Endodermal cell (in vitro differentiated cells): ENCODE results near the gene ALOXE3. TPM values are rescaled to one million over a fixed set of nuclear protein-coding genes. Genes with fewer than 3 reads are reported as not detected.

ENCODE experiments used
- DNase-seq: peaks from one replicate; pipeline ENCODE4 v3.0.0-alpha.2; 2017
- H3K27ac ChIP-seq: 2 replicates; pipeline ENCODE4 v1.5.1; 2013; ENCODE audit warnings: mild to moderate bottlenecking, low read depth, low read length, moderate library complexity
- H3K27me3 ChIP-seq: 2 replicates; pipeline ENCODE4 v1.6.1; 2013; ENCODE audit warnings: mild to moderate bottlenecking, low read length, moderate library complexity; ENCODE audit not compliant: insufficient read depth, control insufficient read depth, poor library complexity, severe bottlenecking
- H3K36me3 ChIP-seq: 2 replicates; pipeline ENCODE4 v1.7.0; 2013; ENCODE audit warnings: mild to moderate bottlenecking, low read length, moderate library complexity; ENCODE audit not compliant: control insufficient read depth, insufficient read depth
- H3K4me1 ChIP-seq: one replicate; pipeline ENCODE4 v1.7.0; 2013; ENCODE audit warnings: low read length; ENCODE audit not compliant: control insufficient read depth, insufficient read depth
- H3K4me3 ChIP-seq: 2 replicates; pipeline ENCODE4 v1.5.1; 2013; ENCODE audit warnings: mild to moderate bottlenecking, low read length, moderate library complexity
- H3K9ac ChIP-seq: 2 replicates; pipeline ENCODE4 v1.6.1; 2013; ENCODE audit warnings: mild to moderate bottlenecking, low read length, moderate library complexity; ENCODE audit not compliant: poor library complexity, severe bottlenecking; ENCODE audit errors: extremely low read depth
- H3K9me3 ChIP-seq: 2 replicates; pipeline ENCODE4 v1.6.1; 2013; ENCODE audit warnings: mild to moderate bottlenecking, low read length, moderate library complexity; ENCODE audit not compliant: control insufficient read depth
- H3K27ac Mint-ChIP-seq: 2 replicates; pipeline ENCODE4 v1.8.0; 2020; ENCODE audit warnings: mixed read lengths
- H3K27me3 Mint-ChIP-seq: 2 replicates; pipeline ENCODE4 v1.8.0; 2021; ENCODE audit warnings: mild to moderate bottlenecking, mixed read lengths; ENCODE audit not compliant: insufficient read depth
- H3K36me3 Mint-ChIP-seq: 2 replicates; pipeline ENCODE4 v1.8.0; 2020; ENCODE audit warnings: low read depth, mixed read lengths
- H3K4me1 Mint-ChIP-seq: 2 replicates; pipeline ENCODE4 v1.8.0; 2020; ENCODE audit warnings: mixed read lengths
- H3K4me3 Mint-ChIP-seq: 2 replicates; pipeline ENCODE4 v1.8.0; 2020; ENCODE audit warnings: mild to moderate bottlenecking, moderate library complexity, mixed read lengths
- H3K9me3 Mint-ChIP-seq: 2 replicates; pipeline ENCODE4 v1.8.0; 2020; ENCODE audit warnings: mild to moderate bottlenecking, mixed read lengths
- CTCF ChIP-seq: fragments of 200-600 bp; sonication (generic); conservative IDR thresholded peaks from 2 replicates; pipeline ENCODE4 v1.5.0; 2021; ENCODE audit warnings: antibody characterized with exemption, mild to moderate bottlenecking
- WGBS, 2 experiments: methylation state at CpG; one replicate each; pipeline versions ENCODE4 v1.1.5 to v1.1.7; 2013; ENCODE audit warnings: missing lambda C conversion rate in 2 of 2, mixed read lengths in 1 of 2; ENCODE audit not compliant: insufficient coverage in 1 of 2, insufficient read length in 1 of 2; 5-methylcytosine and 5-hydroxymethylcytosine counted together
- total RNA-seq, 2 donors: library from RNA; stranded (reverse); fragmentation: NEBNext Ultra II Directional in 1 of 2; extraction: Animal tissue kit (Norgen Biotek cat#: 25700) in 1 of 2; gene quantifications; 2 replicates in 1 of 2; 3 replicates in 1 of 2; pipeline ENCODE4 v1.2.1, GENCODE V29; 2021

The ALOXE3 gene
- total RNA-seq, 2 donors from 2014 or later: 0.13 to 0.49 TPM

- peak overlapping the region; percentile 93 for H3K4me3 ChIP-seq
- no peaks in the 10 kb centered on the region for H3K9me3 Mint-ChIP-seq
- H3K36me3 ChIP-seq: peaks cover 36% of the 10 kb centered on the region
- H3K9ac ChIP-seq: peak overlapping the region; percentile 80
- no peaks in the 10 kb centered on the region for H3K27me3 Mint-ChIP-seq
- peak overlapping the region; percentile 76 for H3K27ac ChIP-seq
- DNase-seq: peak; percentile 86
- H3K27ac Mint-ChIP-seq: peak overlapping the region; percentile 92
- H3K4me1 ChIP-seq: peaks cover 6% of the 10 kb centered on the region
- no peak for TF ChIP-seq CTCF
- H3K4me3 Mint-ChIP-seq: no peak overlapping the region
- 1% methylated on average over 16 to 22 of the region's 22 CpGs for WGBS, 2 experiments
- H3K27me3 ChIP-seq: no peaks in the 10 kb centered on the region
- no peaks in the 10 kb centered on the region for H3K9me3 ChIP-seq
- H3K4me1 Mint-ChIP-seq: peaks cover 11% of the 10 kb centered on the region
- H3K36me3 Mint-ChIP-seq: peaks cover 22% of the 10 kb centered on the region
Measured at GRCh38 chr17:8151641-8152111, 33.4 kb upstream of the ALOXE3 start.

- H3K36me3 Mint-ChIP-seq: peaks cover 27% of the 10 kb centered on the region
- H3K9me3 Mint-ChIP-seq: no peaks in the 10 kb centered on the region
- H3K27me3 Mint-ChIP-seq: no peaks in the 10 kb centered on the region
- Histone ChIP-seq H3K27me3 (no peaks in the 10 kb centered on the region), H3K9ac (peak overlapping the region; percentile 80), H3K4me3 (peak overlapping the region; percentile 93), H3K27ac (peak overlapping the region; percentile 76), H3K36me3 (peaks cover 41% of the 10 kb centered on the region), H3K9me3 (no peaks in the 10 kb centered on the region), H3K4me1 (peaks cover 6% of the 10 kb centered on the region)
- H3K4me1 Mint-ChIP-seq: peaks cover 11% of the 10 kb centered on the region
- DNase-seq: peak; percentile 90
- WGBS, 2 experiments: 2 to 4% methylated on average over 18 to 38 of the region's 38 CpGs
- H3K4me3 Mint-ChIP-seq: no peak overlapping the region
- TF ChIP-seq CTCF: no peak
- H3K27ac Mint-ChIP-seq: peak overlapping the region; percentile 92
Measured at GRCh38 chr17:8151120-8151640, 32.9 kb upstream of the ALOXE3 start.

- H3K9me3 ChIP-seq: no peaks in the 10 kb centered on the region
- DNase-seq: no peak
- peaks cover 48% of the 10 kb centered on the region for H3K36me3 ChIP-seq
- peak overlapping the region; percentile 80 for H3K9ac ChIP-seq
- Mint-ChIP-seq H3K4me3 (no peak overlapping the region), H3K36me3 (peaks cover 32% of the 10 kb centered on the region), H3K27me3 (no peaks in the 10 kb centered on the region), H3K27ac (no peak overlapping the region), H3K4me1 (peaks cover 11% of the 10 kb centered on the region), H3K9me3 (no peaks in the 10 kb centered on the region)
- H3K27me3 ChIP-seq: no peaks in the 10 kb centered on the region
- H3K27ac ChIP-seq: peak overlapping the region; percentile 58
- H3K4me1 ChIP-seq: peaks cover under 1% of the 10 kb centered on the region
- no peak for TF ChIP-seq CTCF
- WGBS, 2 experiments: 89 to 91% methylated on average over 12 to 18 of the region's 18 CpGs
- H3K4me3 ChIP-seq: peak overlapping the region; percentile 93
Measured at GRCh38 chr17:8150194-8151119, 32.1 kb upstream of the ALOXE3 start.
